Testis (tissue), 2 donors: Measurements from ENCODE around the gene CEP76.

Source experiments
- CTCF ChIP-seq, 3 experiments: fragments of 450-650 bp in 2 of 3; fragments of 200-600 bp in 1 of 3; sonication (generic) in 1 of 3; IDR thresholded peaks; one replicate each; pipeline ENCODE4 v1.5.1; 2016 to 2019; ENCODE audit warnings: antibody characterized with exemption in 3 of 3, mild to moderate bottlenecking in 2 of 3, moderate library complexity in 1 of 3
- POLR2A ChIP-seq: fragments of 450-650 bp; IDR thresholded peaks from one replicate; pipeline ENCODE4 v1.6.1; 2017; ENCODE audit warnings: antibody characterized with exemption, mild to moderate bottlenecking, moderate library complexity

GRCh38 chr18:12689256-12689850 is 13.2 kb downstream of the CEP76 start:
- no peak for TF ChIP-seq POLR2A
- no peak for TF ChIP-seq CTCF (IDR thresholded peaks at IDR 0.05)
